HepG2 (cell line): ENCODE data around the gene UBR1. TPM values are rescaled to one million over a fixed set of nuclear protein-coding genes. Genes with fewer than 3 reads are reported as not detected.

Source experiments
- AKAP8 ChIP-seq: sonication (generic); formaldehyde crosslinking; IDR thresholded peaks from 2 replicates; pipeline ENCODE4 v1.5.1; 2020; ENCODE audit warnings: mild to moderate bottlenecking, missing genetic modification reagents
- ARID2 ChIP-seq: sonication (generic); formaldehyde crosslinking; IDR thresholded peaks from 2 replicates; pipeline ENCODE4 v1.8.1; 2022; ENCODE audit warnings: mild to moderate bottlenecking, missing genetic modification reagents, borderline replicate concordance
- FOXA1 ChIP-seq, 2 experiments: fragments of 450-650 bp in 1 of 2; sonication (generic) in 1 of 2; formaldehyde crosslinking in 1 of 2; IDR thresholded peaks; 2 replicates each; pipeline versions ENCODE4 v1.4.0 to v1.6.1; 2016 to 2020; ENCODE audit warnings: missing genetic modification reagents in 1 of 2
- HNRNPLL ChIP-seq: fragments of 200-400 bp; formaldehyde crosslinking; IDR thresholded peaks from 2 replicates; pipeline ENCODE4 v1.6.1; 2017; ENCODE audit warnings: mild to moderate bottlenecking, low read depth, low read length; ENCODE audit not compliant: poor library complexity, severe bottlenecking
- KAT8 ChIP-seq: IDR thresholded peaks from 2 replicates; pipeline ENCODE4 v1.6.1; 2016; ENCODE audit warnings: missing genetic modification reagents, missing compliant biosample characterization
- MYC ChIP-seq: sonication (generic); formaldehyde crosslinking; IDR thresholded peaks from 2 replicates; pipeline ENCODE4 v1.9.0; 2021; ENCODE audit warnings: missing genetic modification reagents, borderline replicate concordance
- RARA ChIP-seq: IDR thresholded peaks from 2 replicates; pipeline ENCODE4 v1.6.1; 2016; ENCODE audit warnings: missing genetic modification reagents, missing compliant biosample characterization
- RFX5 ChIP-seq: IDR thresholded peaks from 2 replicates; pipeline ENCODE4 v1.6.1; 2011; ENCODE audit warnings: low read depth, low read length, improper control_type of control experiment
- SNAPC2 ChIP-seq: sonication (generic); formaldehyde crosslinking; IDR thresholded peaks from 2 replicates; pipeline ENCODE4 v1.8.1; 2022; ENCODE audit warnings: mild to moderate bottlenecking, missing genetic modification reagents
- SSRP1 ChIP-seq: IDR thresholded peaks from 2 replicates; pipeline ENCODE4 v1.6.1; 2016; ENCODE audit warnings: control low read depth
- SYNCRIP ChIP-seq: fragments of 200-400 bp; formaldehyde crosslinking; IDR thresholded peaks from 2 replicates; pipeline ENCODE4 v1.6.1; 2018; ENCODE audit warnings: mild to moderate bottlenecking, low read depth, low read length; ENCODE audit not compliant: insufficient read depth
- ZNF12 ChIP-seq: sonication (generic); formaldehyde crosslinking; IDR thresholded peaks from 2 replicates; pipeline ENCODE4 v1.5.0; 2020; ENCODE audit warnings: missing genetic modification reagents
- ZNF138 ChIP-seq: sonication (generic); formaldehyde crosslinking; IDR thresholded peaks from 2 replicates; pipeline ENCODE4 v1.5.0; 2020; ENCODE audit warnings: mild to moderate bottlenecking, low read depth, missing genetic modification reagents
- ZNF883 ChIP-seq: sonication (generic); formaldehyde crosslinking; IDR thresholded peaks from 2 replicates; pipeline ENCODE4 v1.5.1; 2020; ENCODE audit warnings: mild to moderate bottlenecking, missing genetic modification reagents; ENCODE audit errors: not compliant biosample characterization
- polyA plus RNA-seq, 8 experiments: library from polyadenylated mRNA; depleted of rRNA in 3 of 8; stranded (reverse) in 7 of 8; unstranded in 1 of 8; fragments of >200 nt; fragmentation: Illumina TruSeq in 4 of 8; extraction: Trizol in 4 of 8; gene quantifications; 2 replicates each; pipeline versions ENCODE4 v1.2.1 to v1.2.3, GENCODE V29; 2011 to 2016; ENCODE audit warnings: low read depth in 4 of 8, missing spikeins in 1 of 8, mixed read lengths in 1 of 8; ENCODE audit not compliant: insufficient read depth in 1 of 8
- total RNA-seq, 5 experiments: library from RNA; depleted of rRNA; stranded (reverse); fragments of >200 nt; fragmentation: Illumina TruSeq; extraction: Trizol; gene quantifications; 2 replicates each; pipeline ENCODE4 v1.2.3, GENCODE V29; 2016; ENCODE audit warnings: low read depth in 1 of 5
- TF ChIP-seq, protein P1 (sequence below): sonication (generic); formaldehyde crosslinking; IDR thresholded peaks from 2 replicates; pipeline ENCODE4 v1.5.1; 2020; ENCODE audit warnings: mild to moderate bottlenecking, missing genetic modification reagents, moderate library complexity
- TF ChIP-seq, protein P2 (sequence below): sonication (generic); formaldehyde crosslinking; conservative IDR thresholded peaks from 2 replicates; pipeline ENCODE4 v1.8.1; 2023; ENCODE audit warnings: missing genetic modification reagents
- TF ChIP-seq, protein P3 (sequence below): IDR thresholded peaks from 2 replicates; pipeline ENCODE4 v1.6.1; 2012; ENCODE audit warnings: low read length, improper control_type of control experiment
- TF ChIP-seq, protein P4 (sequence below): sonication (generic); formaldehyde crosslinking; IDR thresholded peaks from 2 replicates; pipeline ENCODE4 v1.4.0; 2020; ENCODE audit warnings: missing genetic modification reagents
- TF ChIP-seq, protein P5 (sequence below): sonication (generic); formaldehyde crosslinking; IDR thresholded peaks from 2 replicates; pipeline ENCODE4 v1.5.0; 2020; ENCODE audit warnings: missing genetic modification reagents
- TF ChIP-seq, protein P6 (sequence below): IDR thresholded peaks from 2 replicates; pipeline ENCODE4 v1.6.1; 2016; ENCODE audit warnings: control low read depth

Gene UBR1
- total and polyA plus RNA-seq, 2 of the 13 experiments (the other 11 are each of a cell fraction or from before 2014, with no cell fraction given): 6.4 to 18.0 TPM

DNA sequence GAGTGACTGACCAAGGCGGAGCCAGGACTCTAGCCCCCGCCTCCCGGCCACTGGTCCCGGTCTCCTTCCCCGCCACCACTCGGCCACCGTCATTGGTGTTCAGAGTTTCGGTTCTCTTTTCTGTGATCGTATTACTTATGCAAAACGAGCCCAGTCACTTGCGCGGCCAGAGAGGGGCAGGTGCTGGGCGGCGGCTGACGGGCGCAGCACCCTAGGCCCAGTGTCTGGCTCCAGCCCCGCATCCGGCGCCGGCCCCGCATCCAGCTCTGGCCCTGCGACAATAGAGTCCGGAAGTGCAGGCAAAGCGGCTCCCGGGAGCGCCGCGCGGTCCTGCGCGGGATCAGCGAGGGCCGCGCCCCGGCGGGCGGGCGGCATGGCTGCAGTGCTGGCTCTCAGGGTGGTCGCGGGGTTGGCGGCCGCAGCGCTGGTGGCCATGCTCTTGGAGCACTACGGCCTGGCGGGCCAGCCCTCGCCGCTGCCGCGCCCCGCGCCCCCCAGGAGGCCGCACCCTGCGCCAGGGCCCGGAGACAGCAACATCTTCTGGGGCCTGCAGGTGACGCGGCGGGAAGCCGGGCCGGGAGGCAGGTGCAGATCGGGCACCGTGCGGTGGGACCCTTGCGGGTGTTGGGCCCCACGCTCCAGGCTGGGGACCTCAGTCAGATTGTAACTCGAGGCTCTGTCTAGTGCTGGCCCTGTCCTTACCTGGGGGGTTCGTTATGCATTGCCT lies 27.8 kb upstream of the UBR1 start, which contains the start of gene TMEM62 (continued):
- TF ChIP-seq SNAPC2 (CRISPR knock-in tag) (0 out of 2 replicates have a peak, but pooled peaks have one; percentile 68), RFX5 (no peak), KAT8 (CRISPR knock-in tag) (peak; percentile 81), ARID2 (CRISPR knock-in tag) (peak; percentile 44; the same call in 1 of the 2 replicates), ZNF12 (CRISPR knock-in tag) (no peak), ZNF138 (CRISPR knock-in tag) (0 out of 2 replicates have a peak, but pooled peaks have one; percentile 9), SYNCRIP (no peak), HNRNPLL (peak; percentile 88), MYC (CRISPR knock-in tag) (peak; percentile 72), ZNF883 (CRISPR knock-in tag) (peak; percentile 79), RARA (CRISPR knock-in tag) (peak; percentile 32; the same call in 1 of the 2 replicates), AKAP8 (0 out of 2 replicates have a peak, but pooled peaks have one; percentile 22), FOXA1 (IDR thresholded peaks at IDR 0.05) (no peak), FOXA1 (CRISPR knock-in tag; IDR thresholded peaks at IDR 0.05) (no peak), SSRP1 (no peak)
- TF ChIP-seq, protein P1, sequence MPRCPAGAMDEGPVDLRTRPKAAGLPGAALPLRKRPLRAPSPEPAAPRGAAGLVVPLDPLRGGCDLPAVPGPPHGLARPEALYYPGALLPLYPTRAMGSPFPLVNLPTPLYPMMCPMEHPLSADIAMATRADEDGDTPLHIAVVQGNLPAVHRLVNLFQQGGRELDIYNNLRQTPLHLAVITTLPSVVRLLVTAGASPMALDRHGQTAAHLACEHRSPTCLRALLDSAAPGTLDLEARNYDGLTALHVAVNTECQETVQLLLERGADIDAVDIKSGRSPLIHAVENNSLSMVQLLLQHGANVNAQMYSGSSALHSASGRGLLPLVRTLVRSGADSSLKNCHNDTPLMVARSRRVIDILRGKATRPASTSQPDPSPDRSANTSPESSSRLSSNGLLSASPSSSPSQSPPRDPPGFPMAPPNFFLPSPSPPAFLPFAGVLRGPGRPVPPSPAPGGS (CRISPR knock-in tag): 0 out of 2 replicates have a peak, but pooled peaks have one; percentile 59
- TF ChIP-seq, protein P2, sequence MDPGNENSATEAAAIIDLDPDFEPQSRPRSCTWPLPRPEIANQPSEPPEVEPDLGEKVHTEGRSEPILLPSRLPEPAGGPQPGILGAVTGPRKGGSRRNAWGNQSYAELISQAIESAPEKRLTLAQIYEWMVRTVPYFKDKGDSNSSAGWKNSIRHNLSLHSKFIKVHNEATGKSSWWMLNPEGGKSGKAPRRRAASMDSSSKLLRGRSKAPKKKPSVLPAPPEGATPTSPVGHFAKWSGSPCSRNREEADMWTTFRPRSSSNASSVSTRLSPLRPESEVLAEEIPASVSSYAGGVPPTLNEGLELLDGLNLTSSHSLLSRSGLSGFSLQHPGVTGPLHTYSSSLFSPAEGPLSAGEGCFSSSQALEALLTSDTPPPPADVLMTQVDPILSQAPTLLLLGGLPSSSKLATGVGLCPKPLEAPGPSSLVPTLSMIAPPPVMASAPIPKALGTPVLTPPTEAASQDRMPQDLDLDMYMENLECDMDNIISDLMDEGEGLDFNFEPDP (CRISPR knock-in tag): no peak
- TF ChIP-seq, protein P3, sequence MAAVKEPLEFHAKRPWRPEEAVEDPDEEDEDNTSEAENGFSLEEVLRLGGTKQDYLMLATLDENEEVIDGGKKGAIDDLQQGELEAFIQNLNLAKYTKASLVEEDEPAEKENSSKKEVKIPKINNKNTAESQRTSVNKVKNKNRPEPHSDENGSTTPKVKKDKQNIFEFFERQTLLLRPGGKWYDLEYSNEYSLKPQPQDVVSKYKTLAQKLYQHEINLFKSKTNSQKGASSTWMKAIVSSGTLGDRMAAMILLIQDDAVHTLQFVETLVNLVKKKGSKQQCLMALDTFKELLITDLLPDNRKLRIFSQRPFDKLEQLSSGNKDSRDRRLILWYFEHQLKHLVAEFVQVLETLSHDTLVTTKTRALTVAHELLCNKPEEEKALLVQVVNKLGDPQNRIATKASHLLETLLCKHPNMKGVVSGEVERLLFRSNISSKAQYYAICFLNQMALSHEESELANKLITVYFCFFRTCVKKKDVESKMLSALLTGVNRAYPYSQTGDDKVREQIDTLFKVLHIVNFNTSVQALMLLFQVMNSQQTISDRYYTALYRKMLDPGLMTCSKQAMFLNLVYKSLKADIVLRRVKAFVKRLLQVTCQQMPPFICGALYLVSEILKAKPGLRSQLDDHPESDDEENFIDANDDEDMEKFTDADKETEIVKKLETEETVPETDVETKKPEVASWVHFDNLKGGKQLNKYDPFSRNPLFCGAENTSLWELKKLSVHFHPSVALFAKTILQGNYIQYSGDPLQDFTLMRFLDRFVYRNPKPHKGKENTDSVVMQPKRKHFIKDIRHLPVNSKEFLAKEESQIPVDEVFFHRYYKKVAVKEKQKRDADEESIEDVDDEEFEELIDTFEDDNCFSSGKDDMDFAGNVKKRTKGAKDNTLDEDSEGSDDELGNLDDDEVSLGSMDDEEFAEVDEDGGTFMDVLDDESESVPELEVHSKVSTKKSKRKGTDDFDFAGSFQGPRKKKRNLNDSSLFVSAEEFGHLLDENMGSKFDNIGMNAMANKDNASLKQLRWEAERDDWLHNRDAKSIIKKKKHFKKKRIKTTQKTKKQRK: no peak
- TF ChIP-seq, protein P4, sequence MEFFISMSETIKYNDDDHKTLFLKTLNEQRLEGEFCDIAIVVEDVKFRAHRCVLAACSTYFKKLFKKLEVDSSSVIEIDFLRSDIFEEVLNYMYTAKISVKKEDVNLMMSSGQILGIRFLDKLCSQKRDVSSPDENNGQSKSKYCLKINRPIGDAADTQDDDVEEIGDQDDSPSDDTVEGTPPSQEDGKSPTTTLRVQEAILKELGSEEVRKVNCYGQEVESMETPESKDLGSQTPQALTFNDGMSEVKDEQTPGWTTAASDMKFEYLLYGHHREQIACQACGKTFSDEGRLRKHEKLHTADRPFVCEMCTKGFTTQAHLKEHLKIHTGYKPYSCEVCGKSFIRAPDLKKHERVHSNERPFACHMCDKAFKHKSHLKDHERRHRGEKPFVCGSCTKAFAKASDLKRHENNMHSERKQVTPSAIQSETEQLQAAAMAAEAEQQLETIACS: no peak; the same call in 1 of the 2 replicates
- TF ChIP-seq, protein P5, sequence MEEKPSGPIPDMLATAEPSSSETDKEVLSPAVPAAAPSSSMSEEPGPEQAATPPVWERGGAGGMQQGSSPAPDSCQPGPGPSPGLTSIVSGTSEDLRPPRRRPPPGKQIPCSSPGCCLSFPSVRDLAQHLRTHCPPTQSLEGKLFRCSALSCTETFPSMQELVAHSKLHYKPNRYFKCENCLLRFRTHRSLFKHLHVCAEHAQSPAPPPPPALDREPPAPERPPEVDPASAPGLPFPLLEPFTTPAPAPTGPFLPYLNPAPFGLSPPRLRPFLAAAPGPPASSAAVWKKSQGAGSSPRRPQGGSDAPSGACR: no peak
- TF ChIP-seq, protein P6, sequence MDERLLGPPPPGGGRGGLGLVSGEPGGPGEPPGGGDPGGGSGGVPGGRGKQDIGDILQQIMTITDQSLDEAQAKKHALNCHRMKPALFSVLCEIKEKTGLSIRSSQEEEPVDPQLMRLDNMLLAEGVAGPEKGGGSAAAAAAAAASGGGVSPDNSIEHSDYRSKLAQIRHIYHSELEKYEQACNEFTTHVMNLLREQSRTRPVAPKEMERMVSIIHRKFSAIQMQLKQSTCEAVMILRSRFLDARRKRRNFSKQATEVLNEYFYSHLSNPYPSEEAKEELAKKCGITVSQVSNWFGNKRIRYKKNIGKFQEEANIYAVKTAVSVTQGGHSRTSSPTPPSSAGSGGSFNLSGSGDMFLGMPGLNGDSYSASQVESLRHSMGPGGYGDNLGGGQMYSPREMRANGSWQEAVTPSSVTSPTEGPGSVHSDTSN (CRISPR knock-in tag): no peak
